SU-DHL-6 (cell line): ENCODE data around the gene PDGFC.

Experiments
- H2AFZ ChIP-seq: fragments of 200-600 bp; sonication (generic); 2 replicates; pipeline ENCODE4 v1.6.1; 2014; ENCODE audit warnings: low read depth, mild to moderate bottlenecking, moderate library complexity, mixed read lengths, antibody characterized with exemption, low read length; ENCODE audit not compliant: severe bottlenecking
- H3F3A ChIP-seq: fragments of 200-600 bp; shearing (Covaris generic); 2 replicates; pipeline ENCODE4 v1.6.0; 2016; ENCODE audit warnings: antibody characterized with exemption, mild to moderate bottlenecking; ENCODE audit not compliant: insufficient read depth
- H3K27ac ChIP-seq: fragments of 200-600 bp; sonication (generic); 2 replicates; pipeline ENCODE4 v1.5.1; 2016; ENCODE audit warnings: low read depth, mild to moderate bottlenecking, low read length, moderate library complexity, mixed read lengths
- H3K27me3 ChIP-seq: fragments of 200-600 bp; sonication (generic), shearing (Covaris generic); 2 replicates; pipeline ENCODE4 v1.6.0; 2014; ENCODE audit warnings: mild to moderate bottlenecking, low read length
- H3K36me3 ChIP-seq: fragments of 200-600 bp; sonication (generic); 2 replicates; pipeline ENCODE4 v1.6.1; 2014; ENCODE audit warnings: mild to moderate bottlenecking, low read length, mixed read lengths
- H3K4me2 ChIP-seq: fragments of 300-600, 200-600 bp; shearing (Covaris generic), sonication (generic); 2 replicates; pipeline ENCODE4 v1.6.0; 2014; ENCODE audit warnings: low read length, low read depth, mild to moderate bottlenecking; ENCODE audit not compliant: poor library complexity, severe bottlenecking
- H3K4me3 ChIP-seq: fragments of 200-600 bp; sonication (generic); 2 replicates; pipeline ENCODE4 v1.5.1; 2014; ENCODE audit warnings: antibody characterized with exemption, low read length, mild to moderate bottlenecking, mixed read lengths; ENCODE audit not compliant: insufficient read depth, poor library complexity, severe bottlenecking
- H3K79me2 ChIP-seq: fragments of 200-600 bp; sonication (generic); 2 replicates; pipeline ENCODE4 v1.6.1; 2014; ENCODE audit warnings: mild to moderate bottlenecking, low read length, moderate library complexity; ENCODE audit not compliant: insufficient read depth
- H3K9ac ChIP-seq: fragments of 200-600 bp; sonication (generic); 2 replicates; pipeline ENCODE4 v1.7.0; 2014; ENCODE audit warnings: mild to moderate bottlenecking, low read length
- H3K9me2 ChIP-seq: fragments of 200-600 bp; sonication (generic); replicated peaks from 2 replicates; pipeline ENCODE4 v1.6.1; 2014; ENCODE audit warnings: low read length; ENCODE audit not compliant: insufficient read depth
- H3K9me3 ChIP-seq: fragments of 200-600 bp; sonication (generic); 2 replicates; pipeline ENCODE4 v1.6.1; 2014; ENCODE audit warnings: low read length, mixed read lengths; ENCODE audit not compliant: insufficient read depth
- H4K20me1 ChIP-seq: fragments of 200-600 bp; sonication (generic); 2 replicates; pipeline ENCODE4 v1.6.1; 2014; ENCODE audit warnings: low read depth, mild to moderate bottlenecking, antibody characterized with exemption, low read length, moderate library complexity, mixed read lengths
- CTCF ChIP-seq: fragments of 200-600 bp; sonication (generic); IDR thresholded peaks from one replicate; pipeline ENCODE4 v1.5.1; 2017; ENCODE audit warnings: antibody characterized with exemption, mild to moderate bottlenecking, low read length, moderate library complexity; ENCODE audit not compliant: insufficient read depth, poor library complexity, severe bottlenecking
- EZH2phosphoT487 ChIP-seq: fragments of 200-600 bp; sonication (generic), shearing (Covaris generic); conservative IDR thresholded peaks from 2 replicates; pipeline ENCODE4 v1.6.1; 2018; ENCODE audit warnings: mild to moderate bottlenecking, antibody characterized with exemption, low read length, moderate library complexity, mixed read lengths

PDGFC gene

GRCh38 chr4:156983366-156983765, 11.8 kb upstream of the PDGFC start:
- no peak overlapping the region for H3K27ac ChIP-seq
- H2AFZ ChIP-seq = no peak overlapping the region
- H3K4me2 ChIP-seq = no peak overlapping the region
- TF ChIP-seq EZH2phosphoT487 = no peak
- no peak for TF ChIP-seq CTCF
- H3K9ac ChIP-seq = no peak overlapping the region
- H4K20me1 ChIP-seq = no peaks in the 10 kb centered on the region
- no peaks in the 10 kb centered on the region for H3K27me3 ChIP-seq
- no peaks in the 10 kb centered on the region for H3F3A ChIP-seq
- no peaks in the 10 kb centered on the region for H3K79me2 ChIP-seq
- H3K9me3 ChIP-seq = no peaks in the 10 kb centered on the region
- no peaks in the 10 kb centered on the region for H3K36me3 ChIP-seq
- no peak overlapping the region for H3K4me3 ChIP-seq
- H3K9me2 ChIP-seq = no peaks in the 10 kb centered on the region; the same call in 1 of the 2 replicates

GRCh38 chr4:156981262-156981769, 9.7 kb upstream of the PDGFC start:
- no peak overlapping the region for H3K4me2 ChIP-seq

GRCh38 chr4:156977435-156978160, 6.0 kb upstream of the PDGFC start:
- no peaks in the 10 kb centered on the region for H3K9me3 ChIP-seq
- no peak overlapping the region for H3K9ac ChIP-seq
- TF ChIP-seq EZH2phosphoT487 (no peak), CTCF (no peak)
- no peaks in the 10 kb centered on the region for H4K20me1 ChIP-seq
- H3K4me3 ChIP-seq = no peak overlapping the region
- no peaks in the 10 kb centered on the region for H3K9me2 ChIP-seq
- no peaks in the 10 kb centered on the region for H3K27me3 ChIP-seq
- no peaks in the 10 kb centered on the region for H3K36me3 ChIP-seq
- no peak overlapping the region for H3K4me2 ChIP-seq
- H3K79me2 ChIP-seq = no peaks in the 10 kb centered on the region
- H3K27ac ChIP-seq = no peak overlapping the region
- H3F3A ChIP-seq = no peaks in the 10 kb centered on the region
- no peak overlapping the region for H2AFZ ChIP-seq

More at GRCh38 chr4:156981262-156981769, 9.7 kb upstream of the PDGFC start:
- Histone ChIP-seq H3K36me3 (no peaks in the 10 kb centered on the region), H4K20me1 (no peaks in the 10 kb centered on the region), H3K9ac (no peak overlapping the region), H3K27me3 (no peaks in the 10 kb centered on the region), H3K4me3 (no peak overlapping the region), H3F3A (no peaks in the 10 kb centered on the region), H3K27ac (no peak overlapping the region), H3K9me3 (no peaks in the 10 kb centered on the region), H3K9me2 (no peaks in the 10 kb centered on the region), H3K79me2 (no peaks in the 10 kb centered on the region), H2AFZ (no peak overlapping the region)
- TF ChIP-seq EZH2phosphoT487 = no peak
- TF ChIP-seq CTCF = no peak
